Stimulated activated CD4-positive, alpha-beta T cell treated with anti-CD3 and anti-CD28 coated beads, Interleukin-12 subunit alpha, Interleukin-12 subunit beta, amount 100 ng/mL, for 48 hours (primary cell): ENCODE results near the gene TAP2.
"Not testable (repeated sequence)": the region's sequence is repeated elsewhere in the genome, so short reads cannot be mapped to it uniquely, and the experiment has no call there.

Experiments used
- DNase-seq, 3 donors: peaks; one replicate each; pipeline ENCODE4 v3.0.0-alpha.2; 2020; ENCODE audit warnings: low read depth in 2 of 3, low spot score in 1 of 3

Gene TAP2

GRCh38 chr6:32838114-32838958 lies at the start of gene TAP2:
TAP2 (minus strand) TSS chr6:32838739; CDS start chr6:32838233, 506 bp downstream.
- peak; percentile 95 to 98 (median 96) for DNase-seq

DNA sequence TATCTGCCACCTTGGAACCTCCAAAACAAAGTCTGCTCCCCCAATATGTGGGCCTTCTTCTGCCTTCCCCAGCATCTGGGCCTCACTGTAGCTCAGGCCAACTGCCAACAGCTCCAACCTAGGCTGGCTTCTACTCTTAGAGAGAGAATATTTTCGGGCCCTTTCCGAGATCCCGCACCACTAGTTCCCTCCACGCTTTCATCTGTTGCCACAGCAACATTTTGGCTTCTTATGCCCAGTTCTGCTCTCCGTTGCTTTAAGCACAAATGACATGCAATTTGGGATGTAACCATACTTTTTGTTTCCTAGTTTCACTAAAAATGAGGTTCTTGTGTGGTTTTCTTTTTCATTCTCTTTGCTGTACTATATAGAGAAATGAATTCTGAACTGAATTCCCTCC lies 49.1 kb upstream of the TAP2 start:
- DNase-seq: no peak

- DNase-seq: no peak
These were observed 48.3 kb upstream of the TAP2 start for GRCh38 chr6:32886681-32887383.

DNA sequence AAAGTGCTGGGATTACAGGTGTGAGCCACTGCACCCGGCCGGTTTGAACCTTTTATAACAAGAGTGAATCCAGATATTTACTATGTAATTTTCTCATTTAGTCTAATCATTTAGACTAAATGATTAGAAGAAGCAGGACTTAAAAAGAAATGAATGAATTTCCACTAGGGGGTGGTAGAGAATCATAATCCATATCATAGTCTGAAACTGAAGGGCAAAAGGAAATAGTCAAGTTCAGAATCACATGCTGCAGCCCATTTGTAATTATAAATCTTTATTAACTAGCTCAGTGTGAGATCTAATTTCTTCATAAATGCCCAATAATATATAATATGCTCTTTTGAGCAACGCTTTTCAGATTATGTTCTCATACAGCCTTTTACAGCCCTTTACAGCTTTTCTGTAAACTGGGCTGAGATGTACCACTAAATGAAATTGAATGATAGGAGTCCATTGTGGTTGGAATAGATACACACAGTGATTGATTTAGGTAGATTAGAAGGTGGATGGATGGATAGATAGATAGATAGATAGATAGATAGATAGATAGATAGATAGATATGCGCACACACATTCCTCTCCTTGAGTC lies 47.3 kb upstream of the TAP2 start:
- no peak for DNase-seq

DNA sequence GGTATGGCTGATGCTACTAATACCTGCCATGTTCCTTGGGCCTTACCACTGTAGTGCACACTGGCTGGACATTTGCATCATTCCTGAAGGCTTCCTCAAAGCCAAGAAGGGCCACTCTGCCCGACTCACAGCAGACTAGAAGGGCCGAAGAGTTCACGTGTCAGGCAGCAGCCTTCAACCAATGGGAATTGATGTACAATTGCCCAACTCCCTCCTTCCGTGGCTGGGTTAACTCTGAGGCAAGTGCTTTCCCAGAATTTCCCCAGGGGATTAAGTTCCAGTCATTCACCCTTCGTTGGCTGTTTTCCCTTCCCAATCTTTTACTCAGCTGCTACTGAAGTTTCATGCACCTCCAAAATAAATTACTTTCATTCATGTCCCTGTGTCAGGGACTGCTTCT lies 45.2 kb upstream of the TAP2 start:
- DNase-seq: no peak

DNA sequence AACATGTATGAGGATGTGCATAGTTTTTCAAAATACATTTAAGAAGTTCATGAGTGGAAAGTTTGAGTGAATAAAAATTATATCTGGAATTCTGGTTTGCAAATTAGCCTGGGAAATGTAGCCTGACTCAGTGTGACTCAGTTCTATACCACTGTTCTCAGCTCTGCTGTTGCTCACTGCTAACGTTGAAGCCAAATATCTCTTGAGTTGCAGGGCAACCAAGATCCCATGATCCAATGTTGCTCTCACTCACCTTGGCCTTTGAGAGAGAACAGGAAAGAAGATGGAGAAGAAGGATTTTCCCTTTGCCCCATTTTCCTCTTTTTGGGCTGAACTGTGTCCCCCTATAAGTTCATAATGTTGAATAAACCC lies 44.3 kb upstream of the TAP2 start:
- DNase-seq: no peak

- DNase-seq: not testable (repeated sequence)
These were observed 42.4 kb upstream of the TAP2 start for GRCh38 chr6:32880962-32881361.

DNA sequence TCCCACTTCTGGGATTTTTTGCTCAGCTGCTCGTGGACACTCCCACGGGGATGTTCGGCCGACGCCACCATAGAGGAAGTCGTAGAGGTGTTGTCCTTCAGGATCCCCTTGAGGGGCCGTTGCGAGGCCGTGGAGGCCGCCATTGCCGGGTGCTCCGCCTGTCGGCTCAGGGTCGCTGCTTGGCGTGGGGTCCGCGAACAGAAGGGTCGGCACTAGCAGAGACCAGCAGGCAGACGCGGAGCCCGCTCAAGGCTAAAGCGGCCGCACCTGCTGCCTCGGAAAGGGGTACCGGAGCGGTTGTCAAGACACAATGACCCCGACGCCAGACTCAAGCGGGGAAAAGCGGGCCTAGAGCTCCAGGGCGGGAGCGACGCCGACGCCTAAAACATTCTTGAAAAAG lies 41.2 kb upstream of the TAP2 start:
- DNase-seq: no peak

DNA sequence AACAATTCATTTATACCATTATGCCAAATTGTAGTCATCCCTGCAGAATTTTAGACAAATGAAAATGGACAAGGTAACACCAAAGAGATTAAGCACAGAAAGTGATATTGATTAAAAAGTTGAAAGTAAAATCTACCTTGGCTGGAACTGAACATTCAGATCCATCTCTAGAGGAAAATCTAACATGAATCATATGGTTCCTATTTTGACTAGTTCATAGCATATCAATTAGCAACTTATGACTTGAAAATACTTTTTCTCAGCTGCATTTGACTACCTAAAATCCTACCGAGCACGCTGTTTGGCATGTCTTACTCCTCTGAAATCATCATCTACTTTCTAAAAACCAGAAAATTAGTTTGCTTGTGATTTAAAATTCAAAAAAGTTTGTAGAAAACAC lies 38.1 kb upstream of the TAP2 start:
- DNase-seq: no peak

DNA sequence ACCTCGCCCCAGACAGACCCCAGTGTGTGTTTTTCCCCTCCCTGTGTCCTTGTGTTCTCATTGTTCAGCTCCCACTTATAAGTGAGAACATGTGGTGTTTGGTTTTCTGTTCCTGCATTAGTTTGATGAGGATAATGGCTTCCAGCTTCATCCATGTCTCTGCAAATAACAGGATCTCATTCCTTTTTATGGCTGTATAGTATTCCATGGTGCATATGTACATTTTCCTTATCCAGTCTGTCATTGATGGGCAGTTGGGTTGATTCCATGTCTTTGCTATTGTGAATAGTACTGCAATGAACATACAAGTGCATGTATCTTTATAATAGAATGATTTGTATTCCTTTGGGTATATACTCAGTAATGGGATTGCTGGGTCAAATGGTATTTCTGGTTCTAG lies 35.4 kb upstream of the TAP2 start:
- DNase-seq: not testable (repeated sequence)

GRCh38 chr6:32868257-32868788 lies 29.8 kb upstream of the TAP2 start:
- DNase-seq: peak; percentile 71 to 92 (median 78)

DNA sequence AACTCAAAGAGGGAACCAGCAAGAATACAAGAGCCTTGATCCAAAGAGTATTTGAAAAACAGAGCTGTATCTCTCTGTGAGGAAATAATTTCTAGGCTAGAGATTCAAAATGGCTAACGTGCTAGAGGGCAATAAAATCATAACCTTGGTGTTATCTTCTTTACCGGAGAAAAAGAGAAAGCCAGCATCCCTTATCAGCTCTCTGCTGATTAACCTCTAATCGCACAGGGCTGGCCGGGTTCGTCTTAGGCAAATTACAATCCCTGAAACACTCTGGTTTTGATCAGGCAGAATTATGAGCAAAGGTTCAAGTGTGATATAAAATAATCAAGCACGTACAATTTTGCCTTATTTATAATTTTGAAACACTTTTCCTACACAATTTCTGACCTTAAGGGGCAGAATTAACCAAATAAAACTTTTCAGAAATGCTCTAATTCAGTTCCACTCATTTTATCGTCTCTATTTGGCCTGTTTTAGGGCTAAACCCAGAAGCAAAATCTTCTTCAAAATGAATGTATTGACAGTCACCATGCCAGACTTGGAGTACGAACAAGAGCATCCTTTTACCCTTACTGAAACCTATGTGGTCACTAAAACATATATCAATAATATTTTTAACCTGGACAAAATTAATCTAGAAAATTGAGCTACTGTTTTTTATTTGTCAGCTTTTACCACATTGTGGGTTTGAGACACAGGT lies 29.2 kb upstream of the TAP2 start:
- DNase-seq: no peak

- DNase-seq: no peak
These were observed 28.5 kb upstream of the TAP2 start for GRCh38 chr6:32867022-32867477.

DNA sequence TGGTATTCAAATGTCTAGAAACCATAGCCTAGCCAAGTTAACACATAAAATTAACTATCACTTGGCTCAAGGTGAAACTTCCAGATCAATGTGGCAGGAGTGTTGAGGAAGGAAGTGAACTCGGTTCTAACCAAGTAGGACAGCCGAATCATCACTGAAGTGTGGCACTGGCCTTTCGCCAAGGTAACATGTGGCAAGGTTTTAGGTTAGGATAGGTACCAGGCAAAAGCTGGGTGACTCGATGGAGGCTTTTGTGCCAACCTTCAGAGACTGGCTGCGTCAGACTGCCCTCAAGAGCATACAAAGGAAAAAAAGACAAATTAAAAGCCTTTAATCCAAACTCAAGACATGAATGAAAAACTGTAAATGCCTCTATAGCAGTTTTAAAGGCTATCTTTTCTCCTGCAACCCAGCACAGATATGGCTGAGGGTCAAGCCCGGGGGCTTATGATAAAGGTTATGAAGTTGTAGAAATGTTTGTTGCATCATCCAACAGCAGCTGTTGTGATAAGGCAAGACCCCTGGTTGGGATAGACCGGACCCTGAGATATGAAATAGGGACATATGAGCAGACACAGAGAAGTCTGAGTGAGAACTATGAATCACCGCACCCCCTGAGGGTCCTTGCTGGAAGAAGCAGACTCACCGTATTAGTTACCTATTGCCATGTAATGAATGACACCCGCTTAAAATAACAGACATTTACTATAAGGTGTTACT lies 27.3 kb upstream of the TAP2 start:
- no peak for DNase-seq

- no peak for DNase-seq
These were observed 24.2 kb upstream of the TAP2 start for GRCh38 chr6:32862725-32863124.

DNA sequence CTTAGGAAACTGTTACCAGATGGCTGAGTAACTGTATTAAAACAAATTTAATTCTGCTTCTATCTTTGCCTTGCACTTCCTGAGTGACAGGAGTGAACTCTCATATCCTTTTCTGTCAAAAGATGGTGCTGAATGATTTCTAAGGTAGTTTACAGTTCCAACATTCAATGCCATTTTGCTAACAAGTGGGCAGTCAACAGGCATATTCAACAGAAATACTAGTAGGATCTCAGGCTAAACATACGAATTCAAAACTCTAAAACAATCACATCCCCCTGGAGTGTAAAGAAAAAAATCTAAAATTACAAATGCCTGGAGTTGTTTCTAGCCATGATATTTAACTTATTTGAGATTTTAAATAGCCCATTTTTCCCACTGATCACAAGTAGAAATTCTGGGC lies 22.1 kb upstream of the TAP2 start:
- no peak for DNase-seq

DNA sequence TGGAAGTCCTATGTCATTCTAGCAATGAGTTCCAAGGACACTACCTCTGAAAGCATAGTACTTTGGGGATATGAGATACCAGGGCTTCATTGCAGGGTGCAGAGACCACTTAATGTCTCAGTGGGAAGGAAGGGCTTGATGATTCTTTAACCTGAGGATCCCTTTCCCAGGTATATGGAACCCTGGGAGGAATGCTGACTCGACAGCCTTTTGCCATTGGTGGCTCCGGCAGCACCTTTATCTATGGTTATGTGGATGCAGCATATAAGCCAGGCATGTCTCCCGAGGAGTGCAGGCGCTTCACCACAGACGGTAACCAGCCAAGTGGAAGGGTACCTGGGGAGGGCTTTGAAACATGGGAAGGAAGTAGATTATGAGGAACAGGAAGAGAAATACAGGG lies 19.7 kb upstream of the TAP2 start:
- no peak for DNase-seq

- no peak for DNase-seq
These were observed 18.8 kb upstream of the TAP2 start for GRCh38 chr6:32857156-32857891.

- no peak for DNase-seq
These were observed 17.1 kb upstream of the TAP2 start for GRCh38 chr6:32855467-32856174.
